Measurements from ENCODE around the gene POLG2. TPM values are rescaled to one million over a fixed set of nuclear protein-coding genes. Genes with fewer than 3 reads are reported as not detected.

The POLG2 gene
- total and polyA plus RNA-seq, 9 of the 15 experiments (the other 6 are each of a cell fraction or from before 2014, with no cell fraction given), result 13.4 to 44.8 (median 37.0) TPM

- TF ChIP-seq ILF3 (IDR thresholded peaks at IDR 0.05; ENCODE audit: borderline replicate concordance) (peak; percentile 89), FOXP1 (CRISPR knock-in tag; IDR thresholded peaks at IDR 0.05) (no peak), ATF7 (IDR thresholded peaks at IDR 0.05) (no peak), SP1 (CRISPR knock-in tag; IDR thresholded peaks at IDR 0.05) (peak; percentile 62; the same call in 1 of the 2 replicates), U2AF2 (optimal IDR thresholded peaks at IDR 0.05; ENCODE audit: low read depth, low read length) (no peak), NFE2L1 (tag; IDR thresholded peaks at IDR 0.05; ENCODE audit: borderline replicate concordance, low read depth) (no peak), ZNF146 (CRISPR knock-in tag; IDR thresholded peaks at IDR 0.05; ENCODE audit: unreplicated experiment) (no peak), ZZZ3 (IDR thresholded peaks at IDR 0.05) (no peak), TRIM28 (IDR thresholded peaks at IDR 0.05) (no peak), E2F8 (IDR thresholded peaks at IDR 0.05; ENCODE audit: low read depth, partially characterized antibody) (peak; percentile 53), SNIP1 (IDR thresholded peaks at IDR 0.05; ENCODE audit: low read depth) (no peak), ZNF589 (CRISPR knock-in tag; IDR thresholded peaks at IDR 0.05; ENCODE audit: low read depth) (no peak), DACH1 (IDR thresholded peaks at IDR 0.05; ENCODE audit: partially characterized antibody) (no peak), ZNF77 (CRISPR knock-in tag; IDR thresholded peaks at IDR 0.05) (no peak), ZMIZ1 (IDR thresholded peaks at IDR 0.05; ENCODE audit: low read depth in 2 of 2, low read length in 2 of 2) (peak in 1 of 2 experiments; percentile 63; a peak in 1 of 4 replicates), ZNF282 (CRISPR knock-in tag; IDR thresholded peaks at IDR 0.05) (no peak), KHSRP (IDR thresholded peaks at IDR 0.05) (peak; percentile 43; the same call in 1 of the 2 replicates), ELF4 (CRISPR knock-in tag; IDR thresholded peaks at IDR 0.05) (no peak), SMAD3 (CRISPR knock-in tag; conservative IDR thresholded peaks at IDR 0.05) (peak; percentile 52)
These were observed 1.7 kb upstream of the POLG2 start (continued) for GRCh38 chr17:64498308-64499203.
